Heart right ventricle (tissue), 16 donors: Measurements from ENCODE around the gene MORN5. TPM values are rescaled to one million over a fixed set of nuclear protein-coding genes. Genes with fewer than 3 reads are reported as not detected.
A peak's percentile ranks its signal among the peaks of the same experiment; 100 is the strongest.

Experiments used
- ATAC-seq, 8 donors: fragments of 200-7000 bp; cut with Tn5 transposase; one replicate each; pipeline ENCODE4 v1.9.1; 2020; ENCODE audit warnings: mild to moderate bottlenecking in 8 of 8, moderate library complexity in 8 of 8, moderate number of reproducible peaks in 1 of 8
- DNase-seq, 2 donors: peaks; one replicate each; pipeline ENCODE4 v3.0.0-alpha.2; 2020
- H3K27ac ChIP-seq, 10 donors: fragments of 200-600 bp; sonication (generic) in 2 of 10; one replicate each; pipeline versions ENCODE4 v1.5.0 to v1.8.0; 2020 to 2022; ENCODE audit warnings: mild to moderate bottlenecking in 3 of 10
- H3K27me3 ChIP-seq, 7 donors: fragments of 200-600 bp; one replicate each; pipeline ENCODE4 v1.8.0; 2021 to 2022; ENCODE audit warnings: mild to moderate bottlenecking in 2 of 7
- H3K36me3 ChIP-seq, 9 donors: fragments of 200-600 bp; sonication (generic) in 1 of 9; one replicate each; pipeline versions ENCODE4 v1.5.0 to v1.8.0; 2020 to 2022; ENCODE audit warnings: mild to moderate bottlenecking in 2 of 9
- H3K4me1 ChIP-seq, 9 donors: fragments of 200-600 bp; sonication (generic) in 1 of 9; one replicate each; pipeline versions ENCODE4 v1.5.0 to v1.8.0; 2020 to 2022; ENCODE audit warnings: mild to moderate bottlenecking in 4 of 9
- H3K4me3 ChIP-seq, 10 donors: fragments of 200-600 bp; sonication (generic) in 2 of 10; one replicate each; pipeline versions ENCODE4 v1.5.0 to v1.8.0; 2020 to 2022; ENCODE audit warnings: mild to moderate bottlenecking in 7 of 10, moderate library complexity in 2 of 10
- H3K9me3 ChIP-seq, 11 donors: fragments of 200-600 bp in 10 of 11; sonication (generic) in 2 of 11; one replicate each; pipeline versions ENCODE4 v1.5.0 to v1.8.0; 2013 to 2022; ENCODE audit warnings: mild to moderate bottlenecking in 2 of 11, control low read depth in 1 of 11, moderate library complexity in 1 of 11
- CTCF ChIP-seq, 9 donors: fragments of 200-600 bp; sonication (generic) in 2 of 9; IDR thresholded peaks; one replicate each; pipeline versions ENCODE4 v1.5.0 to v1.8.0; 2021 to 2022; ENCODE audit warnings: antibody characterized with exemption in 9 of 9, mild to moderate bottlenecking in 5 of 9, moderate library complexity in 1 of 9
- WGBS, 2 donors: extraction: QIAGEN DNeasy Blood & Tissue Kit; methylation state at CpG; one replicate each; pipeline ENCODE4 v1.1.7; 2013; ENCODE audit warnings: inconsistent platforms in 1 of 2; 5-methylcytosine and 5-hydroxymethylcytosine counted together
- intact Hi-C, 10 donors: fragments of 100-400 bp; cut with DNase I; formaldehyde crosslinking; loops; one replicate each; pipeline versions ENCODE4 v1.11.1 to v1.14.2; 2022
- polyA plus RNA-seq, 2 donors: library from polyadenylated mRNA; stranded (reverse); fragments of 200-250 nt; gene quantifications; one replicate each; pipeline ENCODE4 v1.2.3, GENCODE V29; 2013
- total RNA-seq, 10 donors: library from RNA; stranded (reverse); fragmentation: NEBNext Ultra II Directional in 3 of 10; extraction: Animal tissue kit (Norgen Biotek cat#: 25700) in 3 of 10; gene quantifications; one replicate each; pipeline versions ENCODE4 v1.2.1 to v1.2.4, GENCODE V29; 2021 to 2023
- donor health status: Arrhythmogenic right ventricular cardiomyopathy.
- donor health status: ischemic (EF 13 %, LVEDD 7.1; RV severe dilation, severe dysfunction).
- donor health status: healthy with polysubstance abuse.
- donor health status: DM: no; HTN: yes; CAD: no.
- donor health status: DM: no; HTN: no; CAD: no.
- donor health status: ischemic (EF 25% LVEDD 6.9; RV normal size, moderate dysfunction).
- donor health status: ischemic (EF 25% LVEDD 5.7; RV mildly dilated, moderate dysfunction).
- donor health status: healthy.
- donor health status: DM: yes; HTN: yes; CAD: no.
- donor health status: Ischemic cardiomyopathy.
- donor health status: ischemic (EF 35%, LVEDD 5.7; RV mildly dilated, moderate dysfunction).
- donor health status: nonischemic (EF 11% LVEDD 7.7; RV severe dilation, severe dysfunction).
- donor health status: DM: yes; HTN: yes; CAD: no.
- donor health status: PGD.
- donor health status: ischemic (EF 29% LVEDD 5.4; RV normal size, mild dysfunction).
- donor health status: nonischemic (EF 23%, LVEDD 6.1; RV moderate dilation, normal function).

Gene MORN5
- total and polyA plus RNA-seq, 12 donors, result not detected

GRCh38 chr9:122221183-122221811 is 61.6 kb downstream of the MORN5 start:
- no peak overlapping the region for H3K4me3 ChIP-seq
- ATAC-seq (no peak), DNase-seq (no peak)
- peaks cover 19 to 100% (median 99%) of the 10 kb centered on the region in 7 donors for H3K27me3 ChIP-seq
- H3K36me3 ChIP-seq, result no peaks in the 10 kb centered on the region
- intact Hi-C loops, result loop anchor here in 1 of 10 donors (10.0 kb wide), 1 partner anchor 124 kb away; no protein-coding TSS in a partner anchor
- H3K27ac ChIP-seq, result no peak overlapping the region
- WGBS, 2 donors, result 20 to 27% methylated on average over 27 of the region's 27 CpGs
- TF ChIP-seq CTCF (IDR thresholded peaks at IDR 0.05), result no peak
- no peaks in the 10 kb centered on the region for H3K9me3 ChIP-seq
- peaks cover 13 to 66% (median 33%) of the 10 kb centered on the region in 9 donors for H3K4me1 ChIP-seq

GRCh38 chr9:122222791-122223190 is 63.1 kb downstream of the MORN5 start:
- ATAC-seq, result peak in 2 of 8 donors; percentile 23 to 24
- peaks cover 24 to 100% (median 99%) of the 10 kb centered on the region in 7 donors for H3K27me3 ChIP-seq
- peaks cover 13 to 73% (median 46%) of the 10 kb centered on the region in 9 donors for H3K4me1 ChIP-seq

GRCh38 chr9:122223435-122223834 is 63.7 kb downstream of the MORN5 start:
- ATAC-seq, result no peak
- peaks cover 30 to 100% (median 99%) of the 10 kb centered on the region in 7 donors for H3K27me3 ChIP-seq
- WGBS, 2 donors, result 81 to 82% methylated on average over 5 of the region's 5 CpGs
- intact Hi-C loops, result loop anchor here in 1 of 10 donors (10.0 kb wide), 1 partner anchor 121 kb away; no protein-coding TSS in a partner anchor
- no peak overlapping the region for H3K27ac ChIP-seq
- no peak for DNase-seq
- no peaks in the 10 kb centered on the region for H3K9me3 ChIP-seq
- no peaks in the 10 kb centered on the region for H3K36me3 ChIP-seq
- no peak overlapping the region for H3K4me3 ChIP-seq
- H3K4me1 ChIP-seq, result peaks cover 13 to 71% (median 52%) of the 10 kb centered on the region in 9 donors
- no peak for TF ChIP-seq CTCF (IDR thresholded peaks at IDR 0.05)

More at GRCh38 chr9:122222791-122223190, 63.1 kb downstream of the MORN5 start:
- DNase-seq, result no peak
- intact Hi-C loops, result loop anchor here in 1 of 10 donors (10.0 kb wide), 1 partner anchor 122 kb away; no protein-coding TSS in a partner anchor
- 27 to 31% methylated on average over 5 of the region's 5 CpGs for WGBS, 2 donors
- no peaks in the 10 kb centered on the region for H3K36me3 ChIP-seq
- H3K9me3 ChIP-seq, result no peaks in the 10 kb centered on the region
- TF ChIP-seq CTCF (IDR thresholded peaks at IDR 0.05), result no peak
- H3K4me3 ChIP-seq, result no peak overlapping the region
- no peak overlapping the region for H3K27ac ChIP-seq

GRCh38 chr9:122225312-122226141 is 65.8 kb downstream of the MORN5 start:
- ATAC-seq, result no peak
- peaks cover 29 to 100% (median 98%) of the 10 kb centered on the region in 7 donors for H3K27me3 ChIP-seq
- 30 to 48% methylated on average over 51 of the region's 51 CpGs for WGBS, 2 donors

More at GRCh38 chr9:122225312-122226141, 65.8 kb downstream of the MORN5 start:
- no peak overlapping the region for H3K27ac ChIP-seq
- H3K36me3 ChIP-seq, result no peaks in the 10 kb centered on the region
- peak overlapping the region in 8 of 10 donors; percentile 2 to 62 (median 44) for H3K4me3 ChIP-seq
- DNase-seq, result no peak
- H3K9me3 ChIP-seq, result no peaks in the 10 kb centered on the region
- intact Hi-C loops, result loop anchor here in 1 of 10 donors (10.0 kb wide), 1 partner anchor 119 kb away; no protein-coding TSS in a partner anchor
- TF ChIP-seq CTCF (IDR thresholded peaks at IDR 0.05), result no peak
- H3K4me1 ChIP-seq, result peaks cover 7 to 50% (median 32%) of the 10 kb centered on the region in 9 donors
